Keratinocyte (primary cell): ENCODE results near the gene CALCOCO1. TPM values are rescaled to one million over a fixed set of nuclear protein-coding genes. Genes with fewer than 3 reads are reported as not detected.

ENCODE experiments used
- DNase-seq: peaks from one replicate; pipeline ENCODE4 v3.0.0-alpha.2; 2011; ENCODE audit warnings: low read depth, missing footprints, low spot score
- FAIRE-seq: peaks from 2 replicates; lab custom pipeline; 2011; peaks lifted over from hg19 to GRCh38; lab: Jason Lieb, UNC
- H2AFZ ChIP-seq: 2 replicates; pipeline ENCODE4 v1.6.0; 2012; ENCODE audit warnings: low read length, control low read depth, inconsistent platforms; ENCODE audit not compliant: control insufficient read depth
- H3K27ac ChIP-seq: 2 replicates; pipeline ENCODE4 v1.5.1; 2011; ENCODE audit warnings: low read length; ENCODE audit not compliant: control insufficient read depth, insufficient read depth
- H3K27me3 ChIP-seq: 3 replicates; pipeline ENCODE4 v1.6.0; 2011; ENCODE audit warnings: low read length; ENCODE audit not compliant: control insufficient read depth, insufficient read depth; ENCODE audit errors: extremely low read depth
- H3K36me3 ChIP-seq, 2 experiments: 2 replicates in 1 of 2; 3 replicates in 1 of 2; pipeline ENCODE4 v1.5.1; 2011; ENCODE audit warnings: low read length in 2 of 2, mild to moderate bottlenecking in 1 of 2; ENCODE audit not compliant: control insufficient read depth in 2 of 2, insufficient read depth in 2 of 2; ENCODE audit errors: extremely low read depth in 1 of 2
- H3K4me1 ChIP-seq: 3 replicates; pipeline ENCODE4 v1.5.1; 2011; ENCODE audit warnings: low read length; ENCODE audit not compliant: control insufficient read depth, insufficient read depth; ENCODE audit errors: extremely low read depth
- H3K4me2 ChIP-seq: 3 replicates; pipeline ENCODE4 v1.6.0; 2011; ENCODE audit warnings: low read depth, low read length; ENCODE audit not compliant: control insufficient read depth, insufficient read depth; ENCODE audit errors: extremely low read depth
- H3K4me3 ChIP-seq, 3 experiments: fragments of 200-600 bp in 1 of 3; sonication (generic) in 1 of 3; 2 replicates in 2 of 3; 3 replicates in 1 of 3; pipeline ENCODE4 v1.5.1; 2011 to 2016; ENCODE audit warnings: low read length in 3 of 3, mild to moderate bottlenecking in 3 of 3, control low read depth in 2 of 3, inconsistent platforms in 1 of 3, low read depth in 1 of 3, mixed read lengths in 1 of 3, mixed run types in 1 of 3, moderate library complexity in 1 of 3; ENCODE audit not compliant: control insufficient read depth in 2 of 3, insufficient read depth in 2 of 3; ENCODE audit errors: extremely low read depth in 1 of 3
- H3K79me2 ChIP-seq: 2 replicates; pipeline ENCODE4 v1.6.0; 2012; ENCODE audit warnings: low read length; ENCODE audit not compliant: control insufficient read depth, insufficient read depth
- H3K9ac ChIP-seq: 3 replicates; pipeline ENCODE4 v1.6.0; 2011; ENCODE audit warnings: low read length; ENCODE audit not compliant: control insufficient read depth, insufficient read depth; ENCODE audit errors: extremely low read depth
- H3K9me1 ChIP-seq: 3 replicates; pipeline ENCODE4 v1.6.0; 2011; ENCODE audit warnings: low read length; ENCODE audit not compliant: control insufficient read depth, insufficient read depth; ENCODE audit errors: extremely low read depth
- H3K9me3 ChIP-seq: 2 replicates; pipeline ENCODE4 v1.5.1; 2012; ENCODE audit warnings: low read depth, low read length; ENCODE audit not compliant: control insufficient read depth
- H4K20me1 ChIP-seq: 3 replicates; pipeline ENCODE4 v1.6.0; 2011; ENCODE audit warnings: low read length; ENCODE audit not compliant: control insufficient read depth, insufficient read depth; ENCODE audit errors: extremely low read depth
- CTCF ChIP-seq, 3 experiments: IDR thresholded peaks in 1 of 3; conservative IDR thresholded peaks in 1 of 3; optimal IDR thresholded peaks in 1 of 3; 2 replicates in 2 of 3; 3 replicates in 1 of 3; pipeline versions ENCODE3 to v1.5.1; 2011; ENCODE audit warnings: low read length in 3 of 3, mild to moderate bottlenecking in 3 of 3, moderate library complexity in 2 of 3, control low read depth in 1 of 3, inconsistent platforms in 1 of 3; ENCODE audit not compliant: insufficient read depth in 2 of 3; ENCODE audit errors: extremely low read depth in 1 of 3
- EZH2 ChIP-seq: IDR thresholded peaks from one replicate; pipeline ENCODE4 v1.6.1; 2012; ENCODE audit warnings: inconsistent platforms, mild to moderate bottlenecking, low read length, moderate library complexity
- dilution Hi-C: fragments of 300-500 bp; cut with MboI; formaldehyde crosslinking; loops from one replicate; pipeline ENCODE4 v1.7.0; 2020; ENCODE audit warnings: low sequenced_read_pairs; ENCODE audit not compliant: extremely low pct_ligation_motif_present
- polyA plus RNA-seq, 5 experiments: library from polyadenylated mRNA; depleted of rRNA in 3 of 5; stranded (reverse) in 3 of 5; stranded (forward) in 1 of 5; unstranded in 1 of 5; fragments of >200 nt; gene quantifications; 1 replicate in 1 of 5; 2 replicates in 3 of 5; 3 replicates in 1 of 5; pipeline versions ENCODE4 v1.2.1 to v1.2.3, GENCODE V29; 2011 to 2012; ENCODE audit warnings: missing spikeins in 2 of 5, low read depth in 1 of 5, low replicate concordance in 1 of 5

CALCOCO1 gene
- polyA plus RNA-seq, 1 donor (not counting 4 experiments of a cell fraction or from before 2014, with no cell fraction given) = 67.3 TPM

- H3K4me2 ChIP-seq = no peak overlapping the region
- H2AFZ ChIP-seq = no peak overlapping the region
- peaks cover 22% of the 10 kb centered on the region for H3K27me3 ChIP-seq
- H3K79me2 ChIP-seq = no peaks in the 10 kb centered on the region
- no peak overlapping the region for H3K4me3 ChIP-seq
- H3K4me1 ChIP-seq = no peaks in the 10 kb centered on the region
- H3K27ac ChIP-seq = no peak overlapping the region
- FAIRE-seq (no peak), DNase-seq (no peak)
- H3K36me3 ChIP-seq = peaks cover 0 to 16% of the 10 kb centered on the region in 2 experiments
- dilution Hi-C loops = no loop called here
- no peak for TF ChIP-seq EZH2
- TF ChIP-seq CTCF (optimal IDR thresholded peaks at IDR 0.05 in 1 of 3, IDR thresholded peaks at IDR 0.05 in 1 of 3, conservative IDR thresholded peaks at IDR 0.05 in 1 of 3; ENCODE audit: extremely low read depth in 1 of 3, insufficient read depth in 2 of 3, low read length in 3 of 3) = no peak
- H3K9me1 ChIP-seq = no peaks in the 10 kb centered on the region
- H3K9ac ChIP-seq = no peak overlapping the region
- no peaks in the 10 kb centered on the region for H4K20me1 ChIP-seq
- H3K9me3 ChIP-seq = no peaks in the 10 kb centered on the region
Measured at GRCh38 chr12:53709671-53710070, 17.6 kb downstream of the CALCOCO1 start.

- Histone ChIP-seq H3K27me3 (peaks cover 28% of the 10 kb centered on the region), H3K4me1 (no peaks in the 10 kb centered on the region), H3K9me3 (no peaks in the 10 kb centered on the region), H3K4me2 (no peak overlapping the region), H4K20me1 (no peaks in the 10 kb centered on the region), H2AFZ (no peak overlapping the region), H3K36me3 (peaks cover 0 to 3% of the 10 kb centered on the region in 2 experiments), H3K9ac (no peak overlapping the region), H3K79me2 (no peaks in the 10 kb centered on the region), H3K27ac (no peak overlapping the region), H3K4me3 (no peak overlapping the region), H3K9me1 (no peaks in the 10 kb centered on the region)
- dilution Hi-C loops = no loop called here
- FAIRE-seq (no peak), DNase-seq (no peak)
- no peak for TF ChIP-seq CTCF (optimal IDR thresholded peaks at IDR 0.05 in 1 of 3, IDR thresholded peaks at IDR 0.05 in 1 of 3, conservative IDR thresholded peaks at IDR 0.05 in 1 of 3; ENCODE audit: extremely low read depth in 1 of 3, insufficient read depth in 2 of 3, low read length in 3 of 3)
- TF ChIP-seq EZH2 = no peak
Measured at GRCh38 chr12:53706080-53706479, 21.2 kb downstream of the CALCOCO1 start.
